Left renal cortex interstitium (tissue), 4 donors: ENCODE results near the gene TAS2R41. TPM values are rescaled to one million over a fixed set of nuclear protein-coding genes. Genes with fewer than 3 reads are reported as not detected.
"Not testable (repeated sequence)": the region's sequence is repeated elsewhere in the genome, so short reads cannot be mapped to it uniquely, and the experiment has no call there.

Source experiments
- DNase-seq, 4 donors: peaks; one replicate each; pipeline ENCODE4 v3.0.0-alpha.2; 2013; ENCODE audit warnings: low read depth in 4 of 4, low spot score in 2 of 4, missing footprints in 1 of 4
- polyA plus RNA-seq, 4 donors: library from polyadenylated mRNA; unstranded; fragments of 120-200 nt; gene quantifications; one replicate each; pipeline ENCODE4 v1.2.1, GENCODE V29; 2013; ENCODE audit not compliant: insufficient read length in 4 of 4

The TAS2R41 gene
- polyA plus RNA-seq, 4 donors, result not detected

DNA sequence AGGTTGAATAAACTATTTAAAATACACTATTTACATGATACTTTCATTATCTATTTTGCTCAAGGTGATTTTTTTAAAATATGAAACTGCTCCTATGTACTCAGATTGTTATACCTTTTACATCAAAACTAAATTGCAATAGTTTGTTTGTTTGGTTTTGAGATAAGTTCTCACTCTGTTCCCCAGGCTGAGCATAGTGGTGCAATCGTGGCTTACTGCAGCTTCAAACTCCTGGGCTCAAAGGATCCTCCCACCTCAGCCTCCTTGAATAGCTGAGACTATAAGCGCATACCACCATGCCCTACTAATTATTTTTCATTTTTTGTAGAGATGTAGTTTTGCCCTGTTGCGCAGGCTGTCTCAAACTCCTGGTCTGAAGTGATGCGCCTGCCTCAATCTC lies 21.7 kb upstream of the TAS2R41 start:
- no peak for DNase-seq

DNA sequence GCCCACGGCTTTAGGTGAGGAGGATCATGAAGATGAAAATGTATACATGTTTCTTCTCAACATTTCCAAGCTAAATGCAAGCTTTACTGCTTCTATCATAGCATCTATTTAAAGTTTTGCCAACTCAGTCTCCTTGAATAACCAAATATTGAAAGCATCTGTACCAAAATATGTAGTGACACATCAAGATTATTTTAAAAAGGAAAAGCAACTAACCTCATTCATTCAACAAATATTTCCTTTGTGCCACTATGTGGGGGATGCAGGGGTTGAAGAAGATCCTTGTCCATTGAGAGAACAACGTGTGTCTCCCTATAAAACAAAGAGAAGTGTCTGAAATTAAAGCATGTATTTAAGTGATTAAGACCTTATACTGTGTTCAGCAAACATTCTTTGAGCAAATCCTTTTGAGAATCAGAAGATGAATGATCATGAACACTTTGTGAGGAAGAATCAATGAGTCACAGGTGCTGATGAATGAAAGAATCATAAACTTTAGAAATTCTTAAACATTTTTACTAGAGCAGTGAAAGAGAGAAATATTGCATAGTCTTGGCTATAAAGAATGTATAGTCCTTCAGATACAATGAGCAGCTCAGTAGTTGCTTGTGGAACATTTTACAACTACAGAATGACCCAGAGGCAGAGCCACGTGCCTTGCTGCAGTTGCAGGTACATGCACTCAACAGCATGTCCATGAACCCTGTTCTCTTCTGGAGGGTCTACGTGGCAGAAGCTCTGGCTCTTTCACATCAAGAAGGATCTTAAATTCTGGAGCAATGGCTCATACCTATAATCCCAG lies 20.5 kb upstream of the TAS2R41 start:
- DNase-seq, result no peak

DNA sequence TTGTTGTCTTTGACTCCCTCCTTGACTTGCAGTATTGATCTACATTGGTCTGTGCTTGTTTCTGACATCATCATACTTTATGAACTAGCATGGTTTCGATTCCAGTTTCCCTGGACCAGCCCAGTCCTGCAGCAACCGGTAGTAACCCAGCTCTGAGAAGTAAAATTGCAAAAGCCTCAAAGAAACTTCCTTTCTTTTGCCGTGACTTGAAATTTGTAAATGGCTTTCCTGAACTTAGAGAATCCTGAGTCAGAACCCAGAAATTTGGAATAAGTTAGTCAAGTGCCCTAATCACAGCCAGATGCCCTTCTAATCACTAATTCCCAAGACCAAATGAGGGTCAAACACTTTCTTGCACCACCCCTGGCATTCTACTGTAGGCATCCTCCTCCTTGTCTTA lies 19.4 kb upstream of the TAS2R41 start:
- no peak for DNase-seq

DNA sequence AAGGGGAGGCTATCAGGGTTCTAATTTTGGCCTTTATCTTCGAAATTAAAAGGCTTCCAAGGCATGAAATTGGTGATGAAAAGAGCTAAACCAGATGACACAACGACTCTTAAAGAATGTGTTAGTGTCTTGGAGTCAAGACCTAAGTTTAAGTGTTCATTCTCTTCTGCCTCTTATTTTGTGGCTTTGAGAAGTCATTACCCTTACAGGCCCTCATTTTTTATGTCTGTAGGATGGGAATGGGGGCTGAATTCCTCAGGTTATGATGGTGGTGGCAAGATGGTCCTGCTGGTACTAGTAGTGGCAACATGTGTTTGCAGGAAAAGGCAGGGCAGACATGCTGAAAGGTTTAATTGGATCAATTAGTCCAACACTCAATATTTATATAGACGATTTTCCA lies 19.0 kb upstream of the TAS2R41 start:
- no peak for DNase-seq

DNA sequence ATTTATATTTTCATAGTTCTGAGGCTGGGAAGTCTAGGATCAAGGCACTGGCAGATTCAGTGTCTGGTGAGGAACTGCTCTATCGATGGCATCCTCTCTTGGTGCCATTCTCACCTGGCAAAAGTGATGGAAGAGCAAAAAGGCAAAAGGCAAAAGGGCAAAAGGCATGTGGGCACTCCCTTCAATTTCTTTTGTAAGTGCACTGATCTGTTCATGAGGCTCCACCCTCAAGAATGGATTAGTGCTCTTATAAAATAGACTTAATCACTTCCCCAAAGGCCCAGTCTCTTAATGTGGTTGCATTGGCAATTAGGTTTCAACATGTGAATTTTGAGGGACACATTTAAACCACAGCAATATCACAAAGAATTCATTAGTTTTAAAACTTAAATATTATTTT lies 18.3 kb upstream of the TAS2R41 start:
- DNase-seq, result no peak

DNA sequence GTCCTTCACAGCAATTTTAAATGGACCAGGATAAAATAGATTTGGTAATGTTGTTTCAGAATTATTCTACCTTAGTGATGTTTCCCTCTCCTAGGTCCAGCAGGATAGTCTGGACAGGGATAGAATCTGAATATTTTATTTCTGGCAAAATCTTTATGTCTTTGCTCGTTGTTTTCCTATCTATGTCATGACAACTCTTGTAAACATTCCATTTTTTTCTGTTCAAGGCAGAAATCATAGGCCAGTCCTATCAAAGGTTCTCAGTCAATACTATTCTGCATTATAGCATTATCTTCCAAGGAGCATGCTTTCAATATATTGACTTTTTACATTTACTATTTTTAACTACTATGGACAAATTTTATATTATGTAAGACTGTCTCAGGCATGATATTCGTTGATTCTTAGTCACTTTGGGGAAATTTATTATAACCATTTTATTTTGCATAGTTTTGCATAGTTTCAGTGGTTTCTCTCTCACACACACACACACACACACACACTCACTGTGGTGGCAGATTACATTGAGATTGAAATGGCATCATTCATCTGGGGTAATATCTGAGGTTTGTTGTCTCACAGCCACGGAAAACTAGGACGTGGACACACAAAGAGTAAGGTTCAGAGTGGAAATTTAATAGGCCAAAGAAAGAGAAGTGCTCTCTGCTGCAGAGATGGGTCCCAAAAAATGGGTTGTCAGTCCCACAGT lies 17.2 kb upstream of the TAS2R41 start:
- no peak for DNase-seq

DNA sequence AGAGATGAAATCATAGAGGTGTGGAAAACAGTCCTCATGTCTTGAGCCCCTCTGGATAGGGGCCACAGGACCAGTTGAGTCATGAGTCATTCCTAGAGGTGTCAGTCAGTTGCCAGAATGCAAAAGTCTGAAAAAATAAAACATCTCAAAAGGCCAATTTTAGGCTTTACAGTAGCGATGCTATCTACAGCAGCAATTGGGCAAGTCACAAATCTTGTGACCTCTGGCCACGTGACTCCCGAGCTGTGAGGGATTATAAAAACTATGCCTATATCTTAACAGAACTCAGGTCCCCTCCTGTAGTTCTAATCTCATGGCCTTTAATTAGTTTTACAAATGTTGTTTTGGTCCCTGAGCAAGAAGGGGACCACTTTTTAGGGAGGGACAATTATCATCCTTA lies 15.6 kb upstream of the TAS2R41 start:
- DNase-seq, result no peak

DNA sequence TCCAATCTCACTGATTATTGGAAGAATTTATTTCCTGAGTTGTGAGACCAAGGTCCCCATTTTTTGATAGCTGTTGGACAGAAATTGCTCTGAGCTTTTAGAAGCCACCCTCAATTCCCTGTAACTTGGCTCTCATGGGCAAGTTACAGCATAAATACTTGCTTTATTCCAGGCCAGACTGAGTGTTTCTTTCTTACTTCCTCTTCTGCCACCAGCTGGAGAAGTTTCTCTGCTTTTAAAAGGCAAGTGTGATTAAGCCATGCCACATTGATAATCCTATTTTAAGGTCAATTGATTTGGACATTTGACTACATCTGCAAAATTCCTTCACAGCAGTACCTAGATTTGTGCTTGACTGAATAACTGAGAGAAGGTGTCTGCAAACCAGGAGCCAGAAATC lies 14.1 kb upstream of the TAS2R41 start:
- DNase-seq, result no peak

DNA sequence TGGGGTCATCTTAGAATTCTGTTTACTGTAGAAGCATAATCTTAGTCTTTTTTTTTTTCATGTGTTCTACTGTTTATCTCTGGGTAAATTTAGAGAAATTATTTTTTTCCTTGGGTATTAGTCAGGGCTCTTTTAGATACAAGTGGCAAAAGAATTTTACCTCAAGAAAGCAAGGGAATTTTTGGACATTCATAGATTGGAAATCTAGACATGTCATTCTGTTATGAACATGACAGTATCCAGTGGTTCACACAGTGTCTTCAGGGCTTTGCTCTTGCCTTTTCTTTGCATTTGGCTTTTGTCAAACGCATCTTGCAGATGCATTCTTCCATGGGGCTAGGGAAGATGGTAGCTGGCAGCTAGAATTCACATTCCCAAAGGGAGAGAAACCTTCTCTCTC lies 13.7 kb upstream of the TAS2R41 start:
- no peak for DNase-seq

DNA sequence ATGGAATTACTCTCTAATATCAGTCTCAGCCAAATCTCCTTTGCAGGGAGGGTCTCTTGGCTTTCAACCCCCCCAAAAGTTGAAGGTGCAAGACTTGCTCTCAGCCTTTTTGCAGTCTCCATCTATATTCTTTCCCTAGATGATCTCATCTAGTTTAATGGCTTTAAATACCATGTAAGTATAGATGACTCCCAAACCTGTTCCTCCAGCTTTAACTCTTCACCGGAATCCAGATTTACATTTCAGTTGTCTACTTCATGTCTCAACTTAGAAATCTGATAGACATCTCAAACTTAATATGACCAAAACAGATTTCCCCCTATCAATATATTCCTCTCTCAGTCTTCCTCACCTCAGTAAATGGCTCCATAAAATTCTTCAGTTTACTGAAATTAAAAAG lies 9.9 kb upstream of the TAS2R41 start:
- DNase-seq, result no peak

DNA sequence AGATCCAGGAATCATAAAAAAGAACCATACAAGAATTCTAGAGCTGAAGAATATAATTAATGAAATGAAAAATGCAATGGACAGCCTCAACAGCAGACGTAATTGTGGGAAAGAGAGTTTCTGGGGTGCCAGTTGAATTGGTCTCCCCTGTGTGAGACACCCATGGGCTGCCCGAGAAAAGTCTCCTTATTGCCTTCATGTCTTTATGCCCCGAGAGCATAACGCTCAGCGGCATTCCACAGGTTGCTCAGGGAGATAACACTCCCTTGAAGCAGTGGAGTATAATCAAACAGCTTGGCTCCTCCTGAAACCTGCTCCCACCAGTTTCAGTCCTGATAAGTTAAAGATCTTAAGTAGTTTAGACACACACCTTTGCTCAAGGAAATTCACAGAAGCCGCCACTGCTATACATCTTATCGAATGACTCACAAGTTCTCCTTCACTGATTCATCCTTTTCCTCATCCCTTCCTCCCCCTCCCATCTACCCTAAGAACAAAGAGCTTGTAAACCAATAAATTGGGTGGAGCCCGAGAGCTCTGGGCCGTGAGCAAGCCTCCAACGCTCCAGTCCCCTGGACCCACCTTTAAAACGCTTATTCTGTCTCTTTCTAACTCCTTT lies 5.5 kb upstream of the TAS2R41 start:
- not testable (repeated sequence) for DNase-seq

DNA sequence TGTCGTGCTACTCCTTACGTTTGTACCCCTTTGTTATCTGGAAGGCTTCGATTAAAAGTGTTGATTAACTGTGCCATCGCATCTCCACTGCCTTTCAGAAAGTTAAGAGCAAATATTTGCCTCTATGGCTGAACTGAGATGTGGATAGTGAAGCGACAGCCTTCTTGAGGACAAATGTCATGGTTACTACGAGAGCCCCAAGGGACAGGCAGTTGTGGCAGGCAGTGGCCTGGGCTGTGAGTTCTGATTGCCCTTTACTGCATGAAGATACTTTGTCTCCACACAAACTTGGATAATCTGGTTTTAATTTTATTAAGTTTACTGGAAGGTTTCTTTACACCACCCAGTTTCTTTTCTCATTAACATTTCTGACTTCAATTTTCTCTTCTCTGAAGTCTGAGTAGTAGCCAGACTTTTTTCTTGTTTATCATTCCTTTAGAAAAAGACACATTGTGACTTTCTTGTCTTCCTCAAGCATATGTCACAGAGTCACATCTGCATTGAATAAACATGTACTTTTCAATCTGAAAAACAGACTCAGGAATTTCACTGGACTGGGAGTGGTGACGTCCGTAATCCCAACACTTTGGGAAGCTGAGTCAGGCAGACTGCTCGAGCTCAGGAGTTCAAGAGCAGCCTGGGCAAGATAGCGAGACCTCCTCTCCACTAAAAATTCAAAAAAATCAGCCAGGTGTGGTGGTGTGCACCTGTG lies 1.5 kb downstream of the TAS2R41 start:
- no peak for DNase-seq

DNA sequence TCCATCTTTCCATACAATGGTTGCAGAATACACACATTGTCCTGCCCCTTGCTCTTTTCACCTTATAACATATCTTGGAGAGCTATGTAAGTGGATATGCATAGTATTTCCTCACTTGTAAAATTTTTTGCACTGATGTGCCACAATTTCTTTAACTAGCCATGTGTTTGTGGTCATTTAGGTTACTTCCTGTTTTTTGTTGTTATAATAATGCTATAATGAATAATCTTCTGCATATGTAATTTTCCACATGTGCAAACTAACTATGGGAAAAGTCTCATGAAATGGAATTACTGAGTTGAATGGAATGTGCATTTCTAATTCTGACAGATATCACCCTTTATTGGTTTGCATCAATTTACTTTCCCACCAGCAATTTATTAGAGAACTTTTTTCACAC lies 2.8 kb downstream of the TAS2R41 start:
- no peak for DNase-seq

DNA sequence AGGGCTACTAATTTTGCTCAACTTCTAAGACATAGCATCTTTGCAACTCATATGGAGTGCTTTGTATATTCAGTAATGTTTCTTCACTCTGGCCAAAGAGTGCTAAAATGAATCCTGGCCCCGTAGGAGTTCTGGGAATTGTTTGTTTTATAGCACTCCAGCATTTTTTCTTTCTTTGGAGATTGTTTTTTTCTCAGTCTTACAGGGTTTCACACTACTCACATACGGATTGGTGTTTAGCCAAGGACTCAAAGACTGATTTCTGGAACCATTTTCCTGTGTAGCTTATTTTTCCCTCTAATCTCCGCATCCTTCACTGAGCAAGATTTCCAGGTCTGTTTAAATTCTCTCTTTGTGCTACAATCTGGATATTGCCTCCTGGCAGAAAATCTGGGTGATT lies 6.4 kb downstream of the TAS2R41 start:
- DNase-seq, result no peak

DNA sequence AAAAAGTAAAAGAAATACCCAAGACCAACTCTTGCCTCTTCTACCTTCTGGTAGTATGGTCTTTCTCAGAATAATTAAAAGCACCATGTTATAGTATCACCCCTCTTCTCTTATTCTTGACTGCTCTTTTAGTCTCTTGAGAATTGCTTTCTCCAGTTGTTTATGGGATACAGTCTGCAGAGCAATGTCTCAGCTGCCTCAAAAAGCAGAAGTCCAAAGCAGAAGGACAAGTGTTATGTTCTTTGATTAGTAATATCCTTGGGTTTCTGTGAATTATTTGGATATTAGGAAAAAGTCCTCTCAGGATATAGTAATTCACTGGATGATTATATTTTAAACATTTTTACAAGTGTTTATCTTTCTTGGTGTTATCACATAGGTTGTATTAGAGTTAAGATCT lies 7.4 kb downstream of the TAS2R41 start:
- no peak for DNase-seq

DNA sequence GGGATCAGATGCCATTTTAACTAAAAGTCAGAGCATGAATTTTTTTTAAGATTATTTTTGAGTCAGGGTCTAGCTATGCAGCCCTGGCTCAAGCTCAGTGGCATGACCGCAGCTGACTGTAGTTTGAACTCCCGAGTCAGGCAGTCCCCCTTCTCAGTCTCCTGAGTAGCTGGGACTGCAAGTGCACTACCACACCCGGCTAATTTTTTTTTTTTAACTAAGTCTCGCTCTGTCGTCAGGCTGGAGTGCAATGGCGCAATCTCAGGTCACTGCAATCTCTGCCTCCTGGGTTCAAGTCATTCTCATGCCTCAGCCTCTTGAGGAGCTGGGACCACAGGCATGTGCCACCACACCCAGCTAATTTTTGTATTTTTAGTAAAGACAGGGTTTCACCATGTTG lies 7.8 kb downstream of the TAS2R41 start:
- no peak for DNase-seq

DNA sequence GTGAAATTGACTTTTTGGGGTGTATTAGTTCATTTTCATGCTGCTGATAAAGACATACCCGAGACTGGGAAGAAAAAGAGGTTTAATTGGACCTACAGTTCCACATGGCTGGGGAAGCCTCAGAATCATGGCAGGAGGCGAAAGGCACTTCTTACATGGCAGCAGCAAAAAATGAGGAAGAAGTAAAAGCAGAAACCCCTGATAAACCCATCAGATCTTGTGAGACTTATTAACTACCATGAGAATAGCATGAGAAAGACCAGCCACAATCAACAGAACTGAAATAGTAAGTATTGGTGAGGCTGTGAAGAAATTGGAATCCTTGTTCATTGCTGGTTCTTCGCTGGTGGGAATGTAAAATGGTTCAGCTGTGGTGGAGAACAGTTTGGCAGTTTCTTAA lies 8.6 kb downstream of the TAS2R41 start:
- not testable (repeated sequence) for DNase-seq

DNA sequence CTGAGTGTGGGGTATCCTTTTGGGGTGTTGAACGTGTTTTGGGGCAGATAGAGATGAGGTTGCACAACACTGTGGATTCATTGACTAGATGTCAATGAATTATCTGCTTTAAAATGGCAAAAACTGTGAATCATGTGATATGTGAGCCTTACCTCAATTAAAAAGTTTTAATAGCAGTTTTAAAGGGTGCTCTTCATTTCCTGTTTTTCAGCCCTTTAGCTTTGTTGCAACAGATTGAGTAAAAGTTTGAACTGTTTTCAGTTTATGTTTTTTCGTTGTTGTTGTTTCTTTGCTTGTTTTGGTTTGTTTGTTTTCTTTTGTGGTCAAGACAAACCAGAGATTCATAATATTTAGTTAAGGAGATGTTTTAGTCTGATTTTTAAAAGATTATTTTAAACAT lies 9.4 kb downstream of the TAS2R41 start:
- no peak for DNase-seq

DNA sequence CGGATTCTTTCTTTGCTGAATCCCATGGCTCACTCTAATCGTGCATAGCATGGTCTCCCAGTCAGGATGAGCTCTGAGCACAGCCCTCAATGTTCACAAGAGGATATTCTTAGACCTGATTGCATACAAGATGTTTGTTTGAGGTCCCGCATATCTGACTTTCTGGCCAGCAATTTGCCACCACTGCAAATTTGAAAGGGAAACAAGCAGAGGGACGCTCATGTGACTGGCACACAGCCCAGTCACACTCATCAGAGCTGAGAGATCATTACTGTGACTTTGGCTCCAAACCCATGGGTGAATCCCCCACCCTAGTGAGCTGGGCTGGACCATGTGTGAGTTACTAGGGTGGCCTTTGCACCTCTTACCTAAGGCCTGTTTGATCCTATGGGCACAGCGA lies 9.9 kb downstream of the TAS2R41 start:
- DNase-seq, result no peak

DNA sequence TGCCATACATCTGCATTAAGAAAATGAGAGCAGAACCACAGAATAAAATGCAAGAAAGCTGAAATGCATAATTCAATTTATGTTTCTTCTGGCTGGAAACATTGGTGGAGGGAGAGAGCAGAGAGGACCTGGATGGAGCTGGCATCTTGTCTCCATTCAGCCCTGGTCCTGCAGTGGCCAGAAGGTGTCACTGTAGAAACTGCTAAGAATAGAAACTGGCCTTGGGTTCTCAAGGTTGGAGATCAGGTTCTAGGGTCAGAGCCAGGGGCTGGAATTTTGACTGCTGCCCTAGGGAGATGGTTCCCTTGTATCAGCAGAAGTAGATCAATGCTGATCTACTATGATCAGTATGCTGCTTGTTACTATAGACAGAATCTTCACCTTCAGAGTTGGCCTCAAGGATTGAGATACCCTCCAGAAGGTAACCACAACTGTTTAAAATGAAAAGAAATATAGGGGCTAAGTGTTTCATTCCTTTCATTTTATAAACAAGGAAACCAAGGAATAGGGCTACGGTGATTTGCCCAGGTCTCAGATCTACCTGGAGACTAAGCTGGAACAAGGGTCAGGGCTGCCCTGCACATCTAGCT lies 13.1 kb downstream of the TAS2R41 start:
- no peak for DNase-seq

DNA sequence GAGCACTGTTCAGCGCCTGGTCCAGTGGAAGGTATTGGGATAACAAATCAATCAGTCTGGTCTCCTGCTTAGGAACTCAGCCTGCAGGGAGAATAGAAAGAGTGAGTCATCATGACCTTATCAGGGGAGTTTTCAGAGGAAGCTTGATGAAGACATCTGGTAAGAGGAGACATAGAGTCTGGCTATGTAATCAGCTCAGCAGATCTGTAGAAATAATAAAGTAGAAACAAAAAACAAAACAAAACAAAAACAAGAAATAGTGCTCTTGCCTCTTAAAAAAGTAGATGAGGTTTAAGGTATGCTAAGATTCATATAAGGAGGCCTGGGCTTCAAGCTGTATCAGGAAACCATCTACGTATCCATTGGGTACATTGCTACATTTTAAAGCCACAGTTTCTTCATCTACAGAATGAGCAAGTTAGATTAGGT lies 14.4 kb downstream of the TAS2R41 start:
- DNase-seq, result no peak
